GM21825 (cell line): ENCODE results near the gene MRPL55.

Source experiments
- ATAC-seq: cut with Tn5 transposase; IDR thresholded peaks from one replicate; pipeline ENCODE4 v1.9.1; 2021; ENCODE audit warnings: mild to moderate bottlenecking, moderate library complexity; ENCODE audit not compliant: unreplicated experiment

Gene MRPL55

GRCh38 chr1:228102791-228103620, 6.1 kb downstream of the MRPL55 start, which contains the start of gene C1orf35:
C1orf35 (minus strand) TSS chr1:228103325; CDS start chr1:228103227, 98 bp downstream.
- peak; percentile 60 for ATAC-seq

GRCh38 chr1:228101994-228102790, 6.9 kb downstream of the MRPL55 start:
- ATAC-seq = peak; percentile 24

GRCh38 chr1:228101614-228101993, 7.5 kb downstream of the MRPL55 start:
- no peak for ATAC-seq

- ATAC-seq = no peak
These were observed 8.1 kb downstream of the MRPL55 start for GRCh38 chr1:228100822-228101613.

GRCh38 chr1:228099331-228099732, 9.8 kb downstream of the MRPL55 start:
- ATAC-seq = no peak

GRCh38 chr1:228098323-228098931, 10.7 kb downstream of the MRPL55 start:
- ATAC-seq = no peak

GRCh38 chr1:228097333-228098081, 11.6 kb downstream of the MRPL55 start:
- no peak for ATAC-seq

GRCh38 chr1:228096416-228097332, 12.4 kb downstream of the MRPL55 start:
- no peak for ATAC-seq

GRCh38 chr1:228095938-228096337, 13.2 kb downstream of the MRPL55 start:
- ATAC-seq = no peak

GRCh38 chr1:228095161-228095560, 13.9 kb downstream of the MRPL55 start:
- no peak for ATAC-seq

- ATAC-seq = no peak
These were observed 14.6 kb downstream of the MRPL55 start for GRCh38 chr1:228094432-228095016.

- no peak for ATAC-seq
These were observed 15.8 kb downstream of the MRPL55 start for GRCh38 chr1:228093050-228093906.

GRCh38 chr1:228092342-228093049, 16.6 kb downstream of the MRPL55 start:
- ATAC-seq = no peak

- ATAC-seq = no peak
These were observed 18.0 kb downstream of the MRPL55 start for GRCh38 chr1:228091084-228091483.

GRCh38 chr1:228090613-228091081, 18.5 kb downstream of the MRPL55 start:
- no peak for ATAC-seq

- no peak for ATAC-seq
These were observed 19.3 kb downstream of the MRPL55 start for GRCh38 chr1:228089519-228090380.
